ENCODE measurements around the gene PRAMEF33.
"Not testable (repeated sequence)": the region's sequence is repeated elsewhere in the genome, so short reads cannot be mapped to it uniquely, and the experiment has no call there.

The PRAMEF33 gene, protein sequence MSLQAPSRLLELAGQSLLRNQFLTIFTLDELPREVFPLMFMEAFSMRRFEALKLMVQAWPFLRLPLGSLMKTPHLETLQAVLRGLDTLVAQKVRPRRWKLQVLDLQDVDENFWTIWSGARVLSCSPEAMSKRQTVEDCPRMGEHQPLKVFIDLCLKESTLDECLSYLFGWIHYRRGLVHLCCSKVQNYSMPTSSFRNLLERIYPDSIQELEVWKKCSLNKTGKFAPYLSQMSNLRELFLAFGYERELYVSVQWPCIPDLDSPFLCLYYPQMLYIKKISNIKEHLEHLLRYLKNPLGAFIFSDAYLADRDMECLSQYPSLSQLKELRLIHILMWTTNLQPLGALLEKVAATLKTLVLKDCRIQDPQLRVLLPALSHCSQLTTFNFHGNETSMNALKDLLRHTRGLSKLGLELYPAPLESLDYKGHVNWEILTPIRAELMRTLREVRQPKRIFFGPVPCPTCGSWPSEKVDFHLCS

GRCh38 chr1:13303239-13303638 is at the start of gene PRAMEF33:
TSS of gene PRAMEF33 (plus strand) at chr1:13303539. CDS start at chr1:13305955, 2,416 bp downstream.
- not testable (repeated sequence) for DNase-seq (ENCODE audit: low read depth)

- DNase-seq (ENCODE audit: low read depth): not testable (repeated sequence)
These were observed 49.4 kb upstream of the PRAMEF33 start, which contains the start of gene PRAMEF5 for GRCh38 chr1:13253898-13254297. TSS of gene PRAMEF5 (plus strand) at chr1:13254198. CDS start at chr1:13259269, 5,071 bp downstream.

DNA sequence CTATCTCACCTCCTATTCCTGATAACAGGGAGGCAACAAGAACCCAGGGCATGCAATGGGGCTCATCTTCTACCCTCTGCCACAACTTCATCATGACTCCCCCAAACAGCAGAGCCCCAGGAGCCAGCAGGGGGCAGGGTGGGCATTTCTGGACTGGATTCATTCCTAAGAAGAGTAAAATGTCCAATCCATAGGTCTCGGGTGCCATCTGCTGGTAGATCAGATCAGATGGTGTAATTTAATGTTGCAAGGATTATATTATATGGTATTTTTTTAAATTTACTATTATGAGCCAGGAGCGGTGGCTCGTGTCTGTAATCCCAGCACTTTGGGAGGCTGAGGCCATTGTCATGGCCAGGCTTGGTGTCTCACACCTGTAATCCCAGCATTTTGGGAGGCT is 38.2 kb upstream of the PRAMEF33 start:
- DNase-seq (ENCODE audit: low read depth): not testable (repeated sequence)

- not testable (repeated sequence) for DNase-seq (ENCODE audit: low read depth)
These were observed 26.3 kb upstream of the PRAMEF33 start for GRCh38 chr1:13277016-13277415.

DNA sequence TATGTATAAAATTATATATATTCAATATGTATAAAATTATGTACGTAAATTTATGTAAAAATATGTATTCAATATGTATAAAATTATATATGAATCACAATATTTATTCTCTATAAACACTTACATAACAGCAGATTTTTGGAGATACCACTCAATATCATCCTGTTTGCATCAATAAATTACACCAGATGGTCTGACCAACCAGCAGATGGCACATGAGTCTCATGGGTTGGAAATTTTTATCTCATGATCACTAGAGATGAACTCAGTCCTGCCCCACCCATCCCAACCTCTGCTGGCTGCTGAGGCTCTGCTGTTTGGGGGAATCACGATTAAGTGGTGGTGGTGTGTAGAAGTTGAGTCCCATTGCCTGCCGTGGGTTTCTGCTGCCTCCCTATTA is 23.7 kb upstream of the PRAMEF33 start:
- not testable (repeated sequence) for DNase-seq (ENCODE audit: low read depth)

DNA sequence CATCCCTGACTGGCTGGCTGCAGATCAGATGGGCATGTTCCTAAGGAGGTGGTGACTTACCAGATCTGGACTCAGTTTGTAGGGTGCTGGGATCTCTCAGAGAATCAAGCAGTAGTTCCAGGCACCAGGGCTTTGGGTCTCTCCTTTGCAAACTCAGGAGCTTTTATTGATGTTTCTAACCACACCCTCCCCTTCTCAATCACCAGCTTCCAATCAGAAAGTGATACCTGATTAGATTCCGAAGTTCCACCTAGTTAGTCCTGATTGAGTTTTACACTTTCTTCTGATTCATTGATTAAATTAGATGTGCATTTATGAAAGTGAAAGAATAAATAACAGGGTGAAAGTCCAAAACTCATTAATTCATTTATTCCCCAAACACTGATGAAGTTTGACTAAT is 18.3 kb upstream of the PRAMEF33 start, which contains the start of gene PRAMEF8:
Gene PRAMEF8, minus strand, starts transcription at position 101 of the 400 bp plus-strand sequence. CDS start 1,046 bp downstream, outside the sequence.
- DNase-seq (ENCODE audit: low read depth): not testable (repeated sequence)

DNA sequence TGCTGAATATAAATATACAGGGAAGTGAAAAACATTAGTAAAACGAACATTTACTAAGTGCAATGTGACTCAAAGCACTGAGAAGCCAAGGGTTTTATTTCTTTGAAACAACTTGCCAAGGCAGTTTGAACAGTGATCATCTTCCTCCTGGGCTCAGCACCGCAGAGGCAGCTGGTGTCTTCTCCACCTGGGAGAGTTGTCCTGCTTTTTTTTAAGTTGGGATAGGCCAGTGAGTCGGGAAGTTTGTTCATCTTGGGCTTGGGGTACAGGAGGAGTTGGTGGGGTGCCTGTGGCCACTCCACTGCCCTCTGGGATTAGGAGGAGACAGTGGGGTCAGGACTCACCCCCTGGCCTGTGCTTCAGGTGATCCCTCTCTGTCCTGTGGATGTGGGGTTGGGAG is 14.3 kb upstream of the PRAMEF33 start:
- DNase-seq (ENCODE audit: low read depth): not testable (repeated sequence)

- not testable (repeated sequence) for DNase-seq (ENCODE audit: low read depth)
These were observed 6.0 kb upstream of the PRAMEF33 start for GRCh38 chr1:13297216-13297931.

DNA sequence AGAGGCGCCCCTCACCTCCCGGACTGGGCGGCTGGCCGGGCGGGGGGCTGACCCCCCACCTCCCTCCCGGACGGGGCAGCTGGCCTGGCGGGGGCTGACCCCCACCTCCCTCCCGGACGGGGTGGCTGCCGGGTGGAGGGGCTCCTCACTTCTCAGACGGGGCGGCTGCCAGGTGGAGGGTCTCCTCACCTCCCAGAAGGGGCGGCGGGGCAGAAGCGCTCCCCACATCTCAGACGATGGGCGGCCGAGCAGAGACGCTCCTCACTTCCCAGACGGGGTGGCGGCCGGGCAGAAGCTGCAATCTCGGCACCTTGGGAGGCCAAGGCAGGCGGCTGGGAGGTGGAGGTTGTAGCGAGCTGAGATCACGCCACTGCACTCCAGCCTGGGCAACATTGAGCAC is 4.6 kb upstream of the PRAMEF33 start:
- DNase-seq (ENCODE audit: low read depth): not testable (repeated sequence)

DNA sequence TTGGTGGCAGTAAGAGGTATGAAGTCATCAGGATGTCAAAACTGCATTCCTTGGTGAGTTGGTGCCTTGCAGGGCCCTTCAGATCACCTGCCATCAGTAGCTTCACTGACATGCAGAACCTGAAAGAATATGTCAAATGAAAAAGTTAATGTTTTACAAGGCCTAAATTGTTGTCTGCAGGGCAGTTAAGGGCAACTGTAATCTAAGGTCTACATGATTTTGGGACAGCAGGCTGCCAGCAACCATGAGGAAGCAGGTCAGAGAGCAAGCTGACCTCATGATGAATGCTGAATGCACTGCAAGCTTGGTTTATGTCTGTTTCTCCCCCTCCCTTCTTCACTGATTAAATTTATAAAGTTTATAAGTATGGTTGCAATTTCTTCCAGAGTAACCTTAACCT is 1.1 kb upstream of the PRAMEF33 start:
- DNase-seq (ENCODE audit: low read depth): not testable (repeated sequence)

DNA sequence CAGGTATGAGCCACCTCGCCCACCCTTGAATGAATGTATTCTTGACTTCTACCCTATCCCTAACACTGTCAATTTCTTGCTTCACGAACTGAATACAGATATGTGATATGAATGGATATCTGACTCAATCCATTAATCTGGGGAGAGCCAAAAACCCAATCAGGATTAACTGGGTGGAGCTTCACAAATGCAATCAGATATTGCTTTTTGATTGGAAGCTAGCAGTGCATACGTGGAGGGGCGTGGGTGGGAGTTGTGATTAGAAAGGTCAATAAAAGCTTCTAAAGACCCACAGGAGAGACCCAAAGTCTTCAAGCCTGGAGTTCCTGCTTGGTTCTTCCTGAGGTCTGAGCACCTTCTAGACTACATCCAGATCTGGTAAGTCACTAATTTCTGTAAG is 11.9 kb downstream of the PRAMEF33 start, which contains the start of gene PRAMEF15:
Gene PRAMEF15, plus strand, starts transcription at position 301 of the 400 bp plus-strand sequence. CDS start 2,827 bp downstream, outside the sequence.
- DNase-seq (ENCODE audit: low read depth): not testable (repeated sequence)

DNA sequence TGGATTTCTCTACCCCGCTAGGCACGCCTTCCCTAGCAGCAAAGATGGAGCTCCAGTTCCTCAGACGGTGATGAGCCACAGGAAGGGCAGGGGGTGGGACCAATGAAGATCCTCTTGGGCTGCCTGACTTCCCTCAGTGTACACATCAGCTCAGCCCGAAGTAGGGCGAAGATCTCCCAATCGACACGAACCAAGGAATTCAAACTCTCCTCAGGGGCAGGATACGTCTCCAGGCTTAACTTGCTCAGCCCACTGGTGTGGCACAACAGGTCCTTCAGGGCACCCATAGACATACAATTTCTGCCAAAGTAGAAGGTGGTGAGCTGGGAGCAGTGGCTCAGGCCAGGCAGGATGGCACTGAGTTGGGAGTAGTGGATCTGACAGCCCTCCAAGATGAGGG is 39.2 kb downstream of the PRAMEF33 start:
- DNase-seq (ENCODE audit: low read depth): not testable (repeated sequence)

GRCh38 chr1:13347034-13347433 is 43.7 kb downstream of the PRAMEF33 start, which contains the start of gene PRAMEF14:
TSS of gene PRAMEF14 (minus strand) at chr1:13347134. CDS start at chr1:13345314, 1,820 bp downstream.
- DNase-seq (ENCODE audit: low read depth): not testable (repeated sequence)

DNA sequence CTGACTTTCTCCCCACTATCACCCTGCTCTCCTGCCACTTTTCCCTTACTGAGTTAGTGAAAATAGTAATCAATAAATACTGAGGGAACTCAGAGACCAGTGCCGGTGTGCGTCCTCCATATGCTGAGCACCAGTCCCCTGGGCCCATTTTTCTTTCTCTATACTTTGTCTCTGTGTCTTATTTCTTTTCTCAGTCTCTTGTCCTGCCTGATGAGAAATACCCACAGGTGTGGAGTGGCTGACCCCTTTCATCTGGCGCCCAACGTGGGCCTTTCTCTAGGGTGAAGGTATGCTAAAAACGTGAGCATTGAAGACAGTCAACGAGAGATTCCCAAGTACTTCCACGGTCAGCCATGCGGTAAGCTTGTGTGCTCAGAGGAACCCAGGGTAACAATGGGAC is 50.1 kb downstream of the PRAMEF33 start:
- not testable (repeated sequence) for DNase-seq (ENCODE audit: low read depth)

GRCh38 chr1:13354475-13354874 is 51.1 kb downstream of the PRAMEF33 start:
- not testable (repeated sequence) for DNase-seq (ENCODE audit: low read depth)

DNA sequence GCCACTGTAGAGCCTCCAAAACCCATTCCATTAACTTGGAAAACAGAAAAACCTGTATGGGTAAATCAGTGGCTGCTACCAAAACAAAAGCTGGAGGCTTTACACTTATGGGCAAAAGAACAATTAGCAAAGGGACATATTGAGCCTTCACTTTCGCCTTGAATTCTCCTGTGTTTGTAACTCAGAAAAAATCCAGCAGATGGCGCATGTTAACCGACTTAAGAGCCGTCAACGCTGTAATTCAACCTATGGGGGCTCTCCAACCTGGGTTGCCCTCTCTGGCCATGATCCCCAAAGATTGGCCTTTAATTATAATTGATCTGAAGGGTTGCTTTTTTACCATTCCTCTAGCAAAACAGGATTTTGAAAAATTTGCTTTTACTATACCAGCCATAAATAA is 53.4 kb downstream of the PRAMEF33 start:
- not testable (repeated sequence) for DNase-seq (ENCODE audit: low read depth)
